ENCODE data around the gene DKK3.

The DKK3 gene

DNA sequence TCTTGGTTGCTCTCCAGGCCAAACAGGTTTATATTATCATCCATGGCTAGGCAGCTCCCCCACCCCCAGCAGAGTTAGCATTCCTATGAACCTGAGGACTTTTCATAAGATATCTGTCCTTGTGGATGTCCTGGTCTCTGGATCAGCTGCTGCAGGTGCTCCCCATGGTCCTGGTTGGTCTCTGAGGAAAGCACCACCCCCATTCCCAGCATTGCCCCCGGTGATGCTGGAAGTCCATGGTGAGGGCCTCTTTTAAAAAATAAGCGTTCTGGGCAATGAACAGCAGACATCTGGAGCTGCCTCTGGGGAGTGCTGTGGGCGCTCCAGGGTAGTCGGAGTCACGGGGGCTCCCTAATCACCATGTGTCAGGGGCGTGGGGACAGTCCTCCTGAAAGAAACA is 26.6 kb downstream of the DKK3 start:
- DNase-seq (ENCODE audit: low read depth in 3 of 3): no peak

DNA sequence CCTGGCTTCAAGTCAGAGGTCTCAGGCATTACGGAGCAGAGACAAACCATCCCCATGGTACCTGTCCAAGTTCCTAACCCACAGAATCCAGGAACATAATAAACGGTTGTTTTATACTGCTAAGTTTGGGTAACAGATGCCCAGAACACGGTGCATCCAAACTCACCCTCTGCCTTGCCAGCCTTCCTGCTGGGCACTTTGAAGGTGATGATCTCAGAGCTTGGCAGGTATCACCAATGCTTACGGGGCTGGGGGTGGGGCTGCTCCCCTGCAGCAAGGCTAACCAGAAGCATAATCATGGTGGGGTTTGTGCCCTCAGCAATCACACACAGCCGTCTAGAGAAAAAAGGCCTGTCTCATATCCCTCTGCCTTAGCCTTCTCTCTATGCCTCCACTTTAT is 27.1 kb downstream of the DKK3 start:
- DNase-seq (ENCODE audit: low read depth in 3 of 3): no peak

DNA sequence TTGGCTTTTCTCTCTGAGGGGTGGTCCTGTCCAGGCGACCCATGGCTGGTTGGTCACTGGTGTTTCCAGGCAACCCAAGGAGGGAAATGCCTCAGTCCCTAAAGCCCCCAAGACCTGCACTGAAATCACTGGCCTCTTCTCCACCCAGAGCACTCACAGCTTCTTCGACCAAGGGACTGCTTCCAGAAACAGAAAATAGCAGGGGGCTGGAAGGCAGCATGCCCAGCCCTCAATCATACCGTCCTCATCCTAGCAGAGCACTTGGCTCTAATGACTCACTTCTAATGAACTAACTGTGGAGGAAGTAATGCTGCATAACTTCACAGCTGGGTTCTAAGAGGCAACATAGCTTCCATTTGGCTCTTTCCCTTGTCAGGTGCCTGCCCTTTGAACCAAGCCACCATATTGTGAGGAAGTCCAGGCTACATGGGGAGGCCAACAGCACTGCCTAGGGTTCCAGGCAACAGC is 27.6 kb downstream of the DKK3 start:
- no peak for DNase-seq (ENCODE audit: low read depth in 3 of 3)

DNA sequence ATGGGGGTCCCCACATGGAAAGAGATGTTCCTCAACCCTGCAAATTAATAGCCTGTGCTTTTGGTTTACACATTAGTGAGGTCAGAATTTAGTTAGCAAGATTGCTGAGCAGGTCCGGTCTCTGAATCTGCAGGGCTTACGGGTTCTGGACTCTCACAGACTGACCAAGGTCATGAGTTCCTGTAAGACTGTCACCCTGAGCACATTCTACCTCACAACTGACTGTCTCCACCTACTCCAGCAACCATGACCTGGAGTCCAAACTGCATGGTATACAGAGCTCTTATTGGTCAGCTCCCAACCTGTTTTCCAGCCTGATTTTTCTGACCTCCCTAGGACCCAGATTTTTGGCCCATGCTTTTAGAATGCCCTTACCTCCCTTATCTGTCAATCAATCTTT is 28.2 kb downstream of the DKK3 start:
- DNase-seq (ENCODE audit: low read depth in 3 of 3): no peak

DNA sequence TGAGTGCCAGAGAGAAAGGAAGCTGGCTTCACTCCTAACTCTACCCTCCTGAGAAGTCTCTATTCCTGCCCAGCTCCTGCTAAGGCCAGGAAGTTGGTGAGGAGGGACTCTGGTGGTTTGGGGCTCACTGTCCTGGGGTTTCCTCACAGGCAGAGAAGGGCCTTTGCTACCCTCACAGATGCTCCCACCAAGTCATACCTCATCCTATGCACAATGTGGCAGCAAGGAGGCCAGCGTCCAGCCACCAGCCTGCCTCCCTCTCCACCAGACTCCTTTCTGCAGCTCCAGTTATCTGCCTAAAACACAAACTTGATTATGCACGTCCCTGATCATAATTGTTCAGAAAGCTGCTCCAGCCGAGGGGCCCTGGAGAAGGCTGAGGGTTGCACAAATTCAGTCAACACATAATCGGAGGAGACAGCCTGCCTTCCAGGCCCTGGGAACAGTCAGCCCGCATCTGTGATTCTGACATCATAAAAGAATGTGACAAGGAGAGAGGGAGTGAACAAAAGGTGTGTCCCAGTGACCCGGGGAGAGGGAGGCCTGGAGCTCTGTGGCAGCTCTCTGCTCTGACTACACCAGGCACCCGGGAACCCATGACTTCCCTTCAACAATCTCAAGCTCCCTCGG is 28.8 kb downstream of the DKK3 start:
- no peak for DNase-seq (ENCODE audit: low read depth in 3 of 3)

DNA sequence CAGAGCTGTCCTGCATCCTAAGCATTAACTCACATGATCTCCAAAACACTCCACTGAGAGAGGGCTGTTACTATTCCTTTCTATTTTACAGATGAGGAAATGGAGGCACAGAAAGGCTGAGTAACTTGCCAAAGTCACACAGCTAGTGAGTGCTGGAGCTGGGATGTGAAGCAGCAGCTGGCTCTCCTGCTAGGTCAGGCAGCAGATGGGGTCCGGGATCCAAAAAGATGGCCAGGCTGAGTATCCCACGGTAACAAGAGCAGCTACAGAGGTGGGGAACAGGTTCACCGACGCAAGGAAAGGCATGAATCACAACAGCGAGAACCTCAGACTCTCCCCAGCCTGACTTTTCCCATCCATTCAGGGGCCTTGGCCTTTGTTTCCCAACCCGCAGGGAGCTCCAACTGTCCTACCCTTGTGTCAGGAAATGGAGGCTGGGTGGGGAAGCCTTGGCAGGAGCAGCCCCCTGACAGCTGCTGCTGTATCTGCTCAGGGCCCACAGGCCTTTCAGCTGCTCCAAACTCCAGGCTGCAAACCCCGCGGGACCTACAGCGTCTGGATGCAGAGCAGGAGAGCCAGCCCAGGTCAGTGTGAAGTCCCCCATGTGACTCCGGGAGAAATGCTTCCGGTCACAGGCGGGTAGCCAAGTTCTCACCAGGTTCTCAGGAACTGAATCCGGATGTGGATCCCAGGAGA is 29.5 kb downstream of the DKK3 start:
- DNase-seq (ENCODE audit: low read depth in 3 of 3): no peak

DNA sequence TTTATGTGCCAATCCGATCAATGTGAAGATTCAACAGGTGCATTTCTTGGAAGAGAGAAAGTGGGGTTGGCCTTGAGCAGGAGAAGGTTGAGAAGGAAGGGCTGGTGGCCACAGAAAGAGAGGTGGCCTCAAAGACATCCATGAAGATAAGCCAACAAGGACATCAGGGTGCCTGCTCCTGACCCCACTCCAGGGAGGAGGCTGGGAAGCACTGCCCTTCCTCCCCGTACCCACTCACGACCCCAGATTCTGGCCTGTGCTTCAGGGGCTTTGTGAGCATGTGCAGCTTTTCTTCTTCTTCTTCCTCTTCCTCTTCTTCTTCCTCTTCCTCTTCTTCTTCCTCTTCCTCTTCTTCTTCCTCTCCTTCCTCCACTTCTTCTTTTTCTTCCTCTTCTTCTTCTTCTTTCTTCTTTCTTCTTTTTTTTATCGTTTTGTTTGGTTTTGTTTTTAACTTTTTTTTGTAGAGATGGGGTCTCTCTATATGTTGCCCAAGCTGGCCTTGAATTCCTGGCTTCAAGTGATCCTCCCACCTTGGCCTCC is 30.3 kb downstream of the DKK3 start:
- DNase-seq (ENCODE audit: low read depth in 3 of 3): no peak

DNA sequence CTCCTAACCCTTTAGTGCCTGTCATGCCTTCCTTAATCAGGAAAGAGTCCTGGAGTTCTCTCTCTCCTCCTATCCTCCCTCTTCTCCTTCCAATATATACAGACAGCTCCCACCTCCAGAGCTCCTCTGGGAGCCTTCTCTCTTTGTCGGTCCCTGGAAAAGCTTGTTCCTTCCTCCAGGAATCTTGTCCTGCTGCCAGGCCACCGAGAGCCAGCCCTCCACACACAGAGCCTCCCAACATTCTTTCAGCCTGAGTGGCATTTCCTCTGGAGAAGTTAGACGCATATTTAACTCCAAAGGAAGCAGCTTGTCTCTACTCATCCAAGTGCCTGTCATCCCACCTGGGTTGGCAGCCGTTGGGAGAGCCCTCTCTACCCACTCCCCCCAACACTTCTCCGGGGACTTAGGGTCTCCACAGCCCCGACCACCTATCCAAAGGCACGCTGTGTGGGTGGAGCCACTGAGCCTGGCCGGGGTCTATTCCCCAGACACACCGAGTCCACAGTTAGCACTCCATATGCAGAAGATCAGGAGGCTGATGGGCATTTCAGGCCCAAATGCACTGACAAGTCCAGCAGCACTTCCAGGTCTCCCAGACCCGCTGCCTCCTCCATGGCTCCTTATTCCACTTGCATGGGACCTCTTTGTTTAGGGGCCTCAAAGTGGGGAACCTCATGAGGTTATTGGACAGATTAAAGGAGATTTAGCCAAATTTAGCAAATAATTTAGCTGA is 31.1 kb downstream of the DKK3 start:
- DNase-seq (ENCODE audit: low read depth in 3 of 3): no peak

DNA sequence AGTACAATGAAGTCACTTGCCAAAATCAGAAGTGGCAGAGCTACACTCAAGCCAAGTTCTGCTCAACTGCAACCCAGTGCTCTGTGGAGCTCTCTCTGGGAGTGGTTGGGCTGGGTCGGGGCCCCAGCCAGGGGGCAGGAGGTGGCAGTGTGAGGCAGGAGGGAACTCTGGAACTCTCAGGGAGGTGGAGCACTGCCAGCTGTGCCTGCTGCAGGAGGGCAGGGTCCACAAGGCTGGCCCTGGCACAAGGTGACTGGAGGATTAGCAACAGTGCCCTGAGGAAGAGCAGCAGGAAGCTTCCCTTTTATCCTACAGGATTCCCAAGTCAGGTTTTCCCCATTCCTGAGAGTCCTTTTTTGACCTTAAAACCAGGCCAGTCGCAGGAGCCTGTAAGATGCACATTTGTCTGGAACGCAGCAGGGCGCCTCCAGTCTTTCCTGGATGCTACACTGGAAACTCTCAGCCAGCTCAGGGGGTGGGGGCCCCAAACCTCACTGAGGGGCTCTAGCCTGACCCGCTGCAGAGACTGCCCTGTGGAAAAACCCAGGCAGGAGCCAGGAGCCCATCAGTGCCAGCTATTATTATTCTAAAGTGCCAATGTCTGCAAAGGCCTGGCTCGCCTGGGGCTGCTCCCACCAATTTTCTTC is 31.8 kb downstream of the DKK3 start:
- no peak for DNase-seq (ENCODE audit: low read depth in 3 of 3)

DNA sequence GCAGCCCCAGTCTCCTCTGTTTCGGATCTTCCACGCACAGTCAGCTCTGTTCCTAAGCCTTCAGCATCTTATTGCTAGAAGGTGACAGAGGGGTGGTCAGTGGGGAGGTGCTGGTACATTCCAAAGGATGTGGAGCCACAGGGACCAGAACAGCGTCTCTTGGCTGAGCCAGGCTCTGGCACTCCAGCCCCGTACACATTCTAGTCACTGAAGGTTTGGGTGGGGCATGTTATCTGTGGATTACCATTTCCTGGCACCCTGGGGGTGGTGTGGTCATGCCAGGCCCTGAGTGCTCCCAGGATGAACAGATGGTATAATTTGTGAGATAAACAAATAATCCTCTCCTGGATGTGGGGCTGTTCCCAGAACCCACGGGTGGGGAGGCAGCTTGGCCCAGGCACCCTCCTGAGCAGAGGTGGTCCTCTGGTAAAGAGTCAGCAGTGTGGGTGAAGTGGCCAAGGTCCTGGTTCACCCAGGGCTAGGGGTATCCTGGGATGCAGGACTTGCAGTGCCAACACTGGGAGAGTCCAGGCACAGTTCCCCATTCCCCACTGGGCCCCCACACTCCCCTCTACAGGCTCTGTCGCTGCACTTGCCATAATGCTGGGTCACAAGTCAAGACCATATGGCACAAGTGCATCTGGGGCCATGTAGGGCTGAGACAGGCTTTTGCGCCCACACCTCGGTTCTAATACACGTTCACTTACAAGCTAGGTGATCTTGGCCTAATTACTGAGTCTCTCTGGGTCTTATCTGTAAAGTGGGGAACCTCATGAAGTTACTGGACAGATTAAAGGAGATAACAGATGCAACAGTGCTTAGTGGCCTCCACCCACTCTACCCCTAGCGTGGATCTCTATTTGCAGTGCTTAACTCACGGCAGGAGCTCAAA is 33.0 kb downstream of the DKK3 start:
- no peak for DNase-seq (ENCODE audit: low read depth in 3 of 3)

DNA sequence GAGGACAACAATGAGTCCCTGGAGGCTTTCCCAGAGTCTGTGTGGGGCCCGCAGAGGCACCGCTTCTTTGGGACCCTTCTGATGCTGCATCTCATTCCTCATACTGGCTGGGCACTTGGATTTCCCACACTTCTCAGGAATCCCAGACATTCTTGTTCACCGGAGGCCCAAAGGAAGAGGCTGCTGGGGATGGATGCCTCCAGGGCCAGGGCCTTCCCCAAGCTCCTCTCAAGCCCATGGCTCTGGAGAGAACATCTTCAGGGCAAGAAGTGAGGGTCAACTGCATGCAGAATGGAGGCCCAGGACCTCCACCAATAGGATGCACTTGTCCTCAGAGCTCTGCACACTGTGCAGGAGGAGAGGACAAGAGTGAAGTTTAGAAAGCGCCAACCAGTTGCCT is 34.6 kb downstream of the DKK3 start:
- no peak for DNase-seq (ENCODE audit: low read depth in 3 of 3)

DNA sequence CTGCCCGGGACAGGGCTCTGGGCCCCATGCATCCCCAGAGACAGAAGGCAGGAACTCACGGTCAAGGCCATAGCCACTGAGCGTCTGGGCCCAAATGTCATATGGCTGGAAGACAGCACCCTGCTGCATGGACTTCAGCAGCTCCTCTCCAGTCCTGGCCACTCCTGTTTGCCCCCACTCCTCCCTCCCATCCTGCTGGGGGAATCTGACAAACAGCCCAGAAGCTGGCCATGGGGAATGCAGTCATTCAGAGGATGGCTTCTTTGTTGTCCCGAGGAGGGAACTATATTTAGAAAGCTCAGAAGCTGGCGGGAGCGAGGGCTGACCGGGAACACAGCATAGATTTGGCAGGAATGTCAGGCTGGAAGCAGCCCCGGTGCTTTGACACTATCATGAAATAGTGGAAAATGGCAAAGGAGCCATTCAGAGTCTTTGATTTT is 35.0 kb downstream of the DKK3 start:
- DNase-seq (ENCODE audit: low read depth in 3 of 3): no peak

DNA sequence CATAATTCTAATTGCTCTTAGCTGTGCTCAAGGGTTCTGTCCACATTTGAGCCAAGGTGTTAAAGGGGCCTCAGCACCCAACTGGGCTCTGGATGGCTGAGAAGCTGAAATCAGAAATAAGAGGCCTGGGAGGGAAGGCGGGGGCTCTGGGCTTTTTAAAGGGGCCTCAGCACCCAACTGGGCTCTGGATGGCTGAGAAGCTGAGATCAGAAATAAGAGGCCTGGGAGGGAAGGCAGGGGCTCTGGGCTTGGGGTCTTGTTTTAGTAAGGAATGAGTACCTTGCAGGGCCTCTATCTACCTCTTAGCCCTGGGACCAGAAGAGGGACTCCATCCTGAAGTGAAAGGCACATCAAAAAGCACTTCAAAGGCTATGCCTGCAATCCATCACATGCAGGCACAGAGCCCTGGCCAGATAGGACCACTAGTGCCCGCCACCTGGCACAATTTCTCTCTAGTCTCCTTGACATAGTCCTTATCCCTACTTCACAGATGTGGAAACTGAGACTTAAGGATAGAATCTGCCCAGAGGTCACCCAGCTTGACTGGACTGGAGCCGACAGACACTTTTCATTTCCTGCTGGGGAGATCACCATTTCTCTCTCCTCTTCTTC is 35.6 kb downstream of the DKK3 start:
- DNase-seq (ENCODE audit: low read depth in 3 of 3): no peak

DNA sequence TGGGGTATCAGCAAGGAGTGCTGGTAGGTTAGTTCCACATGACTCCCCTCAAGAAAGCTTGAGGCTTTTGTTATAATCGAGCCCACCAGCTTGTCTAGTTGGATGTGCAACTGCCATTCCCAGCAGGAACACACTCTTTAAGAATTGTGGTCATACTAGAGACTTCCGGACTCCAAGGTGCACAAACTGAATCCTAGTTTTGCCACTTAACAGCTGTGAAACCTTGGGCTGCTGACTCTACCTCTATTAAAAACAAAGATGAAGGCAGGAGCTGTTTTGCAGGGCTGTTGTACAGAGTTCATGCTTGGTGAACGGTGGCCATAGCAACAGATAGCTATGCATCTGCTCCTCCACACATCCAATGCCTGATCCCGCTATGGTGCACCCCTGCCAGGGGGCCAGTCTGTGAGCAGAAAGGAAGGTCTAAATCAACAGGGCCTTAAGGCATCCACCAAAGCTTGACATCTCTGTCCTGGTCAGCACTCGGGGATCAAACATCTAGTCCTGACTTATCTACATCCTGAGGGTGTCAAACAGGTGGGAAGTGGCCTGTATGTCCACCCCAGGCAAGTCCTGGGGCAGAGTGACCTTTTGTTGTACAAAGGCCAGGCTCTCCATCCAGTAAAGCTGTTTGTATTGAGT is 36.4 kb downstream of the DKK3 start:
- no peak for DNase-seq (ENCODE audit: low read depth in 3 of 3)

DNA sequence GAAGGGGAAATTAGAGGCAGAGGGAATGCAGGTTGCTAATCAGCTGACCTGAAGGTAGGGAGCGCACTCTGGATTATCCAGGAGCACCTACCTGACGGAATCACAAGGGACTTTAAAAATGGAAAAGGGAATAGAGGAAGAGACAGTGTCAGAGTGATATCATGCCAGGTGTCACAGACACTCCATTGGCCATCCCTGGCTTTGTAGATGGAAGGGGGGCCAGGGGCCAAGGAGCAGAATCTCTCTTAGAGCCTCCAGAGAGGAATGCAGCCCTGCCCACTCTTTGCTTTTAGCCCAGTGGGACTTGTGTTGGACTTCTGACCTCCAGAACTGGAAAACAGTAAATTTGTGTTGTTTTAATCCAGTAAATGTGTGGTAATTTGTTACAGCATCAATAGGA is 37.9 kb downstream of the DKK3 start:
- no peak for DNase-seq (ENCODE audit: low read depth in 3 of 3)

DNA sequence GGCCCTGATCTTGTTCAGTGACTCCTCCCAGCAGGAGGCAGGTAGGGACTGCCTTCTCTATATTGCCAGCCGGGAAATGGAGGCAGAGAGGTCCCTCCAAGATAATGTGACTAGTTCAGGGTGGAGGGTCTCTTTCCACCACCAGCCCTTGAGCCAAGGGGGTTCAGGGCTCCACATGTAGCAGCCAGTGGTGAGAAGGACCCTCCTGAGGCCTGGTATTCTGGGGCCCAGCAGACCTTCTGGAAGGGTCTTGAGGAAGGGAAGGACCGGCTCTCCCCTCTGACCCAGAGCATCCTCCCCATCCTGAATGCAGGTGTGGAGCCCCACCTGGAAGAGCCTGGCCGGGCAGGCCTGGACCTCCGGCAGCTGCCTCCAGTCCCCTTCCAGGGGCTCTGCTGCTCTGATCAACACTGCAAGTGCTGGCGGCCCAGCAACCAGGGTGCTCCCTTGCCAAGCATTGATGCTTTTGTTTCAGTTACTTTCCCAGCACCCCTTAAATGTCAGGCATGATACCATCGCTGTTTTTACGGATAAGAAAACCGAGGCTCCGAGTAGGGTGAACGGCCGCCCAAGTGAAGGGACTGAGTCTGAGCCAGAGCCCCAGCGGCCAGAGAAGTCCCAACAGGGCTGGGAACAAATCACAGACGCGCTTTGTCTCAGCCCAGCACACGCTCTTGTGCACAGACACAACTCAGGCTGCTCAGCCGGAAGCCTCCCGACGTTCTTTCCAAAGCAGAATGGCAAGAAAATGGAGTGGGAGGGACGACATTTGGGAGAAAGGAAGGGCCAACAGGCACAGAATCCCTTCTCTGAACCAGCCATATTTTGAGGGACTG is 38.8 kb downstream of the DKK3 start:
- DNase-seq (ENCODE audit: low read depth in 3 of 3): no peak

DNA sequence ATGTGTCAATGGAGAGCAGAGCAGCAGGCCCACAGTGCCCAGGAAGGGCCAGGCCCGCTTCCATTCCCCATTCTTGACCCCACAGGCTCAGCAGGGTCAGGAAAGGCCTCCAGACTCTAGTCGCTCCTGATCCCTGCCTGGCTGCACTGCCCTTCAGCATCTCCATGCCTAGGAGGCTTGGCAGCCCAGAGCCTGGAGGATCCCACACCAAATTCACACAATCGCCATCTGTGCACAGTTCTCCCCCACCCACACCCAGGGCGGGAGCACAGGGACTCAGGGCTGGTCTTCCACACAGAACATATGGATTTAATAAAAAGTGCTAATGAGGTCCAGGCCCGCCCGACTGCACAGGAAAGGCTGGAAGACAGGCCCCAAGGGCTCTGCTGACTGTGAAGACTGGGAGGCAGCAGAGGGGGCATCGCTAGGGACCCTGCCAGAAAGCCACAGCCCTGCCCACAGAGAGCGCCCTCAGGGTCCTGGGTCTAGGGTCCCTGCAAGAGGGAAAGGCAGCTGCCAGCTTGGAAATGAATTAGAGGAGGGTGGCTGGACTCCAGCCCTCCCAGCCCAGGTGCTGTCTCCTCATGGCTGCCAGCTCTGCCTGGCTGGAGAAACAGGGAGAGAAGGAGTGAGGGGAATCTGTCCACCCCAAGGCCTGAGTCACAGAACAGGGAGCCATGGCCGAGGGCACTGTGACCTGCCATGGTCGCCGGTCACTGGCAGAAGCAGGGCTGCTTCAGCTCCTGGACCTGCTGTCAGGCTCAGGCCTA is 39.7 kb downstream of the DKK3 start:
- DNase-seq (ENCODE audit: low read depth in 3 of 3): no peak

DNA sequence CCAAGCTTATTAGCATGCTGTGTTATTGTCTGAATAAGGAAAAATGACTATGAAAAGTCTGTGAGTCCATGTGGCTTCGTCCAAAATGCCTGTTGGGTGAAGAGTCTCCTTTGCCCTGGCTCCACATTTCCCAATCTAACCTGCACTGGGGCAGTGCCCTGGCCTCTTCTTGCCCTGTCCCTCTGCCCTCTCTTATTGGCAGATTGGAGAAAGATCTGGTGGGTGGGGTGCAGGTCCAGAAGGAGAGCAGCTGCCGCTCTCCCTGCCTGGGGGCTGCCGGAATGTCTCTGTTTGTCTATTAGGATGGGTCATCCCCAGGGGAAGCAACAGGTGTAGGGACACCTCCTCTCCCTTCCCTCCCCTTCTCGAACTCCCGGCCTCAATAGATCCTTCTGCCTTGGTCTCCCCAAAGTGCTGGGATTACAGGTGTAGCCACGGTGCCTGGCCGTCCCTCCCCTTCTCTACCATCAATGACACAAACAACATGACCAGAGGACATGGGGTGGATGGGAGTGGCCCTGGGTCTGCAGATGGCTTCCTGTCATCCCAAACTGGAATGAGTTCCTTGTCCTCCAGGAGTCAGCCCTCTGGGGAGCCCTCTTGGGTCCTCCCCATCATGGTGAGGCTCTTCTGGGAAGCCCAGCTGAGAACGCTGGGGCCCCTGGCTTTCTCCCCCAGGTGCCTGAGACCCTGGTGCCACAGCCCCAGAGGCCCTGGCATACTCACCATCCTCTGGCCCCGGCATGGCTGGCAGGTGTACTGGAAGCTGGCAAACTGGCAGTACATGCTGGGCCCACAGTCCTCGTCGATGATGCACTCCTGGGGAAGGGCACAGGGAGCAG is 40.5 kb downstream of the DKK3 start:
- DNase-seq (ENCODE audit: low read depth in 3 of 3): no peak
